Erythroblast (primary cell): ENCODE data around the gene DNAJB1.
A peak's percentile ranks its signal among the peaks of the same experiment; 100 is the strongest.

Experiments
- DNase-seq, 2 experiments: peaks; one replicate each; lab custom pipeline; 2025; lab: John Stamatoyannopoulos, UW
- GATA1 ChIP-seq: IDR thresholded peaks from 2 replicates; pipeline ENCODE4 v1.6.1; 2011; ENCODE audit warnings: low read depth, mild to moderate bottlenecking, control low read depth, low read length, moderate library complexity
- POLR2A ChIP-seq: IDR thresholded peaks from 2 replicates; pipeline ENCODE4 v1.6.1; 2011; ENCODE audit warnings: mild to moderate bottlenecking, low read length

DNAJB1 gene

DNA sequence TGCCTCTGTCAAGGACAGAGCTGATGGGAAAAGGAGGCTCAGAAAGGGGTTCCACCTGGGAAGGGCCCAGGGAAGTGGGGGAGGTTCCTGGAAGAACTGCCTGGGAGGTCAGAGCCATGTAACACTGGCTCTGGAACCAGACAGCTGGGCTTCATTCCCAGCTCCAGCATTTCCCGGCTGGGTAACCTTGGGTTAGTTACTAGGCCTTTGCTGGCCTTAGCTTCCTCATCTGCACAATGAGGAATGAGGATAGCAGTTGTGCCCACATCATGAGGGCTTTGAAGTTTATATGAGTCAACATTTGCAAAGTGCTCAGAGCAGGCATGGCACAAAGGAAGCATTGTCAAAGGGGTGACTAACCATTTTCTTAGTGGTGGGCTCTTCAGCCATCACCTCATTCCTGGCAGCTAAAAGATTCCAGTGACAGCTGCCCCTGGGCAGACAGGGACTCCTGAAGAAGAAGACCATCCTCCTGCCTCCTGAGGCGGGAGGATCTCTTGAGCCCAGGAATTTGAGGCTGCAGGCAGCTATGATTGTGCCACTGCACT lies 1.7 kb upstream of the DNAJB1 start:
- no peak for DNase-seq
- TF ChIP-seq GATA1 (no peak), POLR2A (no peak)

DNA sequence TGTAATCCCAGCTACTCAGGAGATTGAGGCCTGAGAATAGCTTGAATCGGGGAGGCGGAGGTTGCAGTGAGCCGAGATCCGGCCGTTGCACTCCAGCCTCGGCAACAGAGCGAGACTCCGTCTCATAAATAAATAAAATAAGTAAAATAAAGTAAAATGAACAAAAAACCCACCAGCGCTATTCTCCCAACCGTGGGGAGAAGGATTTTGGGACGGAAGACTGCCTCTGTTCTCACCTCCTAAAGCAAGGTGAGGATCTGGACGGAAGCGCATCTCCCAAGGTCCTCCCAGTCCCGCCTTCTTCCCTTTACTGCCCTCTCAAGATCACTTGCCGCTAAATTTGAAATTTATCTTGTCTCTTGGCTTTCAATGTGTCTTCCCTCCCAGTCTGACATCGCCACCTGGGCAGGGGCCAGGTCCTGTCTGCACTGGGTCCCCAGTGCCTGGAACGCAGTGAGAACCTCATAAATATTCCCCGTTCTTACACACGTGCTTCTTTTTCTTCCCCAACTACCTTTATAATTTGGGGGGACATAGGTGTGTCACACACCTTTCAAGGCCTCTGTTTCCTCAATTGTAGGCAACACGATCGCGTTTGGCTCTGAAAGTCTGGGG lies 1.2 kb upstream of the DNAJB1 start:
- DNase-seq: no peak
- TF ChIP-seq POLR2A: no peak
- TF ChIP-seq GATA1: no peak

DNA sequence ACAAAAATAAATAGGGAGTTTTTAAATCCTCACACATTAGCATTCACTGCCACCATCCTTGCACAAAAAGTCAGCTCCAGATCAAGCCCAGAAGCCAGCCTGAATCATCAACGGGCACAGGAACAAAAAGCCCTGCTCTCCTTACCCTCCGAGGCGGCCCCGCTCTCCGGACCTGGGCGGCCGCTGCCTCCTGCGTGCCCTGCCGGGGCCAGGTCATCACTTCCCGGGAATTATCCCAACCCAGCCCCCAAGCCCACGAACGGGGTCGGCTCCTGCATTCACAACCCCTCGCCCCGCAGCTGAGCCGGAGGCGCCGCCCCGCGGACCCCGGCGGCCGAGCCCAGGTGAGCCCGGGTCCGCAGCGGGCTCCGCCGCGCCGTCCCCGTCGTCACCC lies 754 bp downstream of the DNAJB1 start:
- DNase-seq: peak in 1 of 2 experiments; percentile 54
- TF ChIP-seq POLR2A (no peak), GATA1 (no peak)

DNA sequence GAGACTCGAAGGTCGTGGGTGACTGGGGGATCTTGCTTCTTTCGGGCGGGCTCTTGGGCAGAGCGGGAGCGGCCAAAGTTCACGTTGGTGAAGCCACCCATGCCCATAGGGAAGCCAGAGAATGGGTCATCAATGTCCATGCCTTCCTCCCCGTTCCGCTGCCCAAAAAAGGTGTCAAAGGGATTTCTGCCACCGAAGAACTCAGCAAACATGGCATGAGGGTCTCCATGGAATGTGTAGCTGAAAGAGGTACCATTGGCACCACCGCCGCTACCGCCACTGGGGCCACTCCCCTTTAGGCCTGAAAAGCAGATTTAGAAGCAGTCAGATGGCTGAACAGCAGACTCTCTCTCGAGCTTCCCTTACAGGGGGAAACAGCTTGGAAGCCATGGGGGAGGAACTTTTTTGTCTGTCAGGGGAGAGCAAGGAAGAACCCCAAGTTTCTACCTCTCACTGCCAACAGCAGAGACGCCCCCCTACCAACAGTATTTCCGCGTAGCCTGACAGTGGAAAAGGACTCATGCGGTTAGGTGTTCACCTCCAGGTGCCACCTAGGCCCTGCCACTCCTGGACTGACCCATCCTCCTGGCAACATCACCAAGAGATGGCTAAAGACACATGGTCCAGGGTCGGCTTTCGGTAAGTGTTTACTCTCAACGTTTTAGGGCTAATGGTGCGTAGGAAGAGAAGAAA lies 1.3 kb downstream of the DNAJB1 start:
- TF ChIP-seq POLR2A (no peak), GATA1 (no peak)

DNA sequence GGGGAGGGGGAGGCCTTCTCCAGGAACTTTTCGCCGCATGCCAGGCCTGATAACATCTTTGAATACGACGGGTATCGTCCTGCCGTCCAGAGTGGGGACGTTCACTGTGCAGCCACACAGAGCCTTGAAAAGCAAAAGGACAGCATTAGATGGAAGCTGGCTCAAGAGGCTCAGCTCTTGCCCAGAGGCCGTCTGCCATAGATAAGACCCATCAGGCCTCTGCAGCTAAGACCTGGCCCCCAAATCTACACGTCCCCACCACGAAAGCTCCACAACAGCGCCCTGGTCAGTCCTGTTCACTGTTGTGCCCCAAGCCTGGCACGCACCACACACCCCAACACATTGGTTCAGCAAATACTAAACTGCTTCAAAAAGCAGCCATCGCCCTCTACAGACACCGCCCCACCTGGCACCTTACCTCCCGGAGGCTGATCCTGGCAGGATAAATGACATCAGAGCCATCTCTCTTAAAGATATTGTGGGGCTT lies 2.1 kb downstream of the DNAJB1 start:
- DNase-seq: peak; percentile 37 to 67
- no peak for TF ChIP-seq GATA1
- no peak for TF ChIP-seq POLR2A

More for the DNA sequence above, 1.3 kb downstream of the DNAJB1 start:
- peak; percentile 44 to 57 for DNase-seq

DNA sequence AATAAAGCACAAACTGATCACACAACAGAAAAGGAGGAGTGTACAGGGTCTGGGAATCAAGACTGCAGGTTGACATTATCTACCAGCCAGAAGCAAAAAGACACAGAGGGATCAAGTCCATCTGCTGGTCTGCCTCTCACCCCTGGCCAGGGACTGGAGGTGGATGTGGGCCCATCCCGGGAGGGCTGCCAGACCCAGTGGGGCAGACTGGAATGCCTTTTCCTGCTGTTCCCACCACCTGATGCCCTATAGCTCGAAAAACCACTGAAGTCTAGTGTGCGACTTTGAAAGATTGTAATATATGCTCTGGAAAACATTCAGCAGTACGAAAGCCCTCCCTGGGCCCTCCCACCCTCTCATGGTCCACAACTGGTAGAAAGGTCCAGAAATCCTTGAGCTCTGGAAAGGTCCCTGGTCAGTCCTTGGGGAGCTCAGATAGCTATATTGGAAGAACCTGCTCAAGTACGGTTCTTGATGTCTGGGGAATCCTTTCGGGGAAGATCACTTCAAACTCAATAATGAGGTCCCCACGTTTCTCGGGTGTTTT lies 2.6 kb downstream of the DNAJB1 start:
- TF ChIP-seq POLR2A: peak; percentile 21
- TF ChIP-seq GATA1: no peak
- DNase-seq: no peak

DNA sequence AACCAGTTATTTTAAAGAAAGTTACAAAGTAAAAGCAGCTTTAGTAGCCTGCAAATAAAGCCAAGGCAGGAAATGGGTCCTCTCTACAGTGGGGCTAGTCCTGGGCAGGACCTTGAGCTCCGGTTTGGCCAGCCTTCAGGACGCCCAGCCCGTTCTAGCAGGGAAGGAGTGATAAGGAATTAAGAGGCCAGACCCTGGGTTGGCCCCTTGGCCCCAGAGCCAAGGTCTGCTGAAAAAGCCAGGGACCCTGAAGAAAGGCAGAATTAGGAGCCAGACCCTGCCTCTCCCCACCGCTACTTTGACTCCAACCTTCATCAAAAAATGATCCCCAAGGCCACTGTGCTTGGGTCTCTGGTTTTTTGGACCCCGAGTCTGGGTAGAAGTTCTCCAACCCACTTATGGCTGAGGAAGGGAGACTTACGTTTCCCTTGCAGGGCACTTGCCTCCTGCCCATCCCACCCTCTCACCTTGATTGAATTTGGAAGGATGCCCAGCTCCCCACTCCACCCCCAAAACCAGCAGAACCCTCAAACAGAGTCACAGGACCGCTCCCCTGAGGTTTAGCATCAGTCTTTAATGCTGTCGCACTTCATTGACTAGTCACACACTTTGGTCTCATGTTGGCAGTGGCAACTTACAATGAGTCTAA lies 3.9 kb downstream of the DNAJB1 start:
- no peak for TF ChIP-seq POLR2A
- TF ChIP-seq GATA1: no peak
- DNase-seq: peak; percentile 47 to 51

DNA sequence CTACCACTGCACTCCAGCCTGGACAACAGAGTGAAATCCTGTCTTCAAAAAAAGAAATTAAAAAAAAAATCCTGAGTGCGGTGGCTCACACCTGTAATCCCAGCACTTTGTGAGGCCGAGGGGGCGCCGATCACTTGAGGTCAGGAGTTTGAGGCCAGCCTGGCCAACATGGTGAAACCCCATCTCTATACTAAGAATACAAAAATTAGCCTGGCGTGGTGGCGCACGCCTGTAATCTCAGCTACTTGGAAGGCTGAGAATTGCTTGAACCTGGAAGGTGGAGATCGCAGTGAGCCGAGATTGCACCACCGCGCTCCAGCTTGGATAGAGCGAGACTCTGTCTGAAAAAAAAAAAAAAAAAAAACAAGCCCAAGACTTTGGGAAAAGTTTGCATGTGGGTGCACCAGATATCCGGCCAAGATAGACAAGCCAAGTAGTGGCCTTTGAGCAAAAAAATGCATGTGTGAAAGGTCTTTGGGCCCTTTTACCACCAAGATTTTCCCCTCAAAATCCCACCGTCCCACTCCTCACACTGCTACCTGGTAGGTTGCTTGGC lies 5.7 kb downstream of the DNAJB1 start:
- no peak for DNase-seq

DNA sequence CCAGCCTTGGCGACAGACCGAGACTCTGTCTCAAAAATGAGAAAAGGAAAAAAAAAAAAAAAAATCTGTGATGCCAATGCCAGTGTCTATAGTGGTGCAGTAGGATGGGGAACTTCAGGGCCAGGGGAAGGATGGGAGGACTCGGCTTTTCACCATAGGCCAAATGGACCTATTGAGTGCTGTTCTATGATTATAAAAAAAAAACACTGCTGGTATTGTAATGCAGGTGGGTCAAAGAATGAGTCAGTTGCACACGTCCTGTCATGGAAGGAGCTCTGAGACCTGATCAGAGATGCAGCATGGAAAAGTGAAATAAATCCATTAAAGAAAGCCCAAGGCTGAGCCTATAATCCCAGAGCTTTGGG lies 7.0 kb downstream of the DNAJB1 start:
- no peak for DNase-seq
- TF ChIP-seq POLR2A (no peak), GATA1 (no peak)

More for the DNA sequence above, 5.7 kb downstream of the DNAJB1 start:
- TF ChIP-seq POLR2A (no peak), GATA1 (no peak)

DNA sequence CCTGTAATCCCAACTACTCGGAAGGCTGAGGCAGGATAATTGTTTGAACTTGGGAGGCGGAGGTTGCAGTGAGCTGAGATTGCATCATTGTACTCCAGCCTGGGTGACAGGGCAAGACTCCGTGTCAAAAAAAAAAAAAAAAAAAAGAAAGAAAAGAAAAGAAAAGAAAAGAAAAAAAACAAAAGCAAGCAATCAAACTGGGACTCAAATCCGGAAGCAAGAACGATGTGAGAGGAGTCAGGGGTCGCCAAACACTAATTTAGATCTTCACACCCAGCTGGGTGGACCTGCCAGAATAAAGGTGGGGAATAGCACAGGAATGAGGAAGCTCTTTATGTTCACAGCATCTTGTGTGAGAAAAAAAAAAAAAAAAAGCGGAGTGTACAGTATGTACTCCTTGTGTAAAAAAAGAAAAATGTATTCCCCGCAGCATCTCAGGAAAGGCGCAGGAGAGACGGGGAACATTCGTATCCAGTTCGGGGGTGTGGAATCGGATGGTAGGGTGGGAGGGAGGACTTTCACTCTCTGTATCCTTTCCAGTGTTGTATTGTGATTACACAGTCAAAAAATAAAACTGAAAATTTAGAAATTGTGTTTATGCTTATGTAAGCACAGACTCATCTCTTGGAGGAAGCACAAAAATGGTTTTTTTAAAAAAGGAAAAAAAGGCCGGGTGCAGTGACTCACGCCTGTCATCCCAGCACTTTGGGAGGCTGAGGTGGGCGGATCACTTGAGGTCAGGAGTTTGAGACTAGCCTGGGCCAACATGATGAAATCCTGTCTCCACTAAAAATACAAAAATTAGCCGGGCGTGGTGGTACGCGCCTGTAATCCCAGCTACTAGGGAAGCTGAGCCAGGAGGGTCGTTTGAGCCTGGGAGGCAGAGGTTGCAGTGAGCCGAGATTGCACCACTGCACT lies 7.6 kb downstream of the DNAJB1 start:
- DNase-seq: peak in 1 of 2 experiments; percentile 34
- TF ChIP-seq GATA1 (no peak), POLR2A (no peak)

DNA sequence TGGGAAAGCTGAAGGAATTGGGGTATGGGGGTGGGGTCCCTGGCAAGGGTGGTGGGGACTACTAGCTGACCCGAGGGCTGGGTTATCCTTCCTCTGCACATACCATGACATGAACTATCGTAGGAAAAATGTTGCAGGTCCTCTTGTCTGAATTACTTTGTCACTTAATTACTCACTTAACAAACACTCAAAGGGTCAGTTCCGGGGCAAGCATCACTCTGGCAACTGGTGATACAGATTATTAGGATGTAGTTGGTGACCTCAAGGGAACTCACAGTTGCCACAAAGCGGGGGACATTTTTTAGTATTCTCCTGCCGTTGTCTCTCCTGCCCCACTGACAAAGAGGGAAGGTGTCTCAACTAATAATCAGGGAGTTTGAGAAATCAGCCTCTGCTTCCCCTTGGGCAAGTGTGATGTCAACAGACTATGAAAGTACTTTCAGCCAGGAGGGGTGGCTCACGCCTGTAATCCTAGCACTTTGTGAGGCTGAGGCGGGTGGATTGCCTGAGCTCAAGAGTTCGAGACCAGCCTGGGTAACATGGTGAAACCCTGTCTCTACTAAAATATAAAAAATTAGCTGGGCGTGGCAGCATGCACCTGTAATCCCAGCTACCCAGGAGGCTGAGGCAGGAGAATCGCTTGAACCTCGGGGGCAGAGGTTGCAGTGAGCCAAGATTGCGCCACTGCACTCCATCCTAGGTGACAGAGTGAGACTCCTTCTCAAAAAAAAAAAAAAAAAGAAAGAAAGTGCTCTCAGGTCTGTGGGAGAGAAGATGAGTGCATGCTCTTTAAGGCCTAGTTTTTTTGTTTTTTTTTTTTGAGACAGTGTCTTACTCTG lies 10.3 kb downstream of the DNAJB1 start:
- TF ChIP-seq GATA1 (no peak), POLR2A (no peak)
- DNase-seq: no peak
